Measurements from ENCODE around the gene SESTD1.

- no peak for TF ChIP-seq ZNF197 (CRISPR knock-in tag; IDR thresholded peaks at IDR 0.05; ENCODE audit: low read depth)
- TF ChIP-seq MYBL2 (IDR thresholded peaks at IDR 0.05; ENCODE audit: low read depth) = no peak
- TF ChIP-seq MYBL2 (CRISPR knock-in tag; IDR thresholded peaks at IDR 0.05; ENCODE audit: borderline replicate concordance) = no peak
- no peak for TF ChIP-seq ZNF384 (IDR thresholded peaks at IDR 0.05; ENCODE audit: low read depth, low read length)
- TF ChIP-seq CTCF (IDR thresholded peaks at IDR 0.05 in 2 of 3, conservative IDR thresholded peaks at IDR 0.05 in 1 of 3; ENCODE audit: insufficient read depth in 2 of 3, low read depth in 1 of 3, low read length in 3 of 3) = no peak
- no peak for TF ChIP-seq RBM39 (optimal IDR thresholded peaks at IDR 0.05; ENCODE audit: low read depth, low read length)
- no peak for TF ChIP-seq ZNF24 (IDR thresholded peaks at IDR 0.05)
- no peak for TF ChIP-seq REST (IDR thresholded peaks at IDR 0.05; ENCODE audit: borderline replicate concordance)
- no peak for TF ChIP-seq REST (CRISPR knock-in tag; IDR thresholded peaks at IDR 0.05; ENCODE audit: low read depth)
- TF ChIP-seq PHF8 (IDR thresholded peaks at IDR 0.05; ENCODE audit: borderline replicate concordance, low read length) = no peak
- no peak for TF ChIP-seq ZBTB33 (CRISPR knock-in tag; IDR thresholded peaks at IDR 0.05)
Observed at GRCh38 chr2:179313057-179313456, 48.4 kb upstream of the SESTD1 start.

All from K562 (cell line).